Activated CD4-positive, alpha-beta T cell treated with anti-CD3 and anti-CD28 coated beads for 36 hours (primary cell): ENCODE measurements around the gene HEXD. TPM values are rescaled to one million over a fixed set of nuclear protein-coding genes. Genes with fewer than 3 reads are reported as not detected.

Experiments
- ATAC-seq: fragments of 200-7000 bp; cut with Tn5 transposase; one replicate; pipeline ENCODE4 v1.10.0; 2021; ENCODE audit warnings: mild to moderate bottlenecking, moderate library complexity
- CTCF ChIA-PET: fragments of 350-600 bp; sonication (Branson Sonifier 250); formaldehyde crosslinking; loops from one replicate; lab custom pipeline; 2021; ENCODE audit warnings: antibody characterized with exemption; lab: Charles Lee
- POLR2A ChIA-PET: fragments of 350-600 bp; sonication (Branson Sonifier 250); formaldehyde crosslinking; loops from one replicate; lab custom pipeline; 2021; ENCODE audit warnings: antibody characterized with exemption, inconsistent platforms; lab: Charles Lee
- DNase-seq: peaks from one replicate; pipeline ENCODE4 v3.0.0-alpha.2; 2020
- H3K27ac Mint-ChIP-seq: one replicate; pipeline ENCODE4 v1.8.0; 2021; ENCODE audit warnings: mixed read lengths
- H3K27me3 Mint-ChIP-seq: one replicate; pipeline ENCODE4 v1.8.0; 2021; ENCODE audit warnings: mixed read lengths
- H3K36me3 Mint-ChIP-seq: one replicate; pipeline ENCODE4 v1.8.0; 2021; ENCODE audit warnings: low read depth, mixed read lengths
- H3K4me1 Mint-ChIP-seq: one replicate; pipeline ENCODE4 v1.8.0; 2021; ENCODE audit warnings: mixed read lengths
- H3K4me3 Mint-ChIP-seq: one replicate; pipeline ENCODE4 v1.8.0; 2021; ENCODE audit warnings: mild to moderate bottlenecking, moderate library complexity, mixed read lengths
- H3K9me3 Mint-ChIP-seq: one replicate; pipeline ENCODE4 v1.8.0; 2021; ENCODE audit warnings: low read depth, mixed read lengths
- intact Hi-C, 2 experiments: fragments of 100-400 bp; cut with DNase I in 1 of 2; cut with micrococcal nuclease in 1 of 2; formaldehyde crosslinking; loops; one replicate each; pipeline versions ENCODE4 v1.14.2 to v1.15.1; 2022 to 2024; cut with DNase I, micrococcal nuclease
- total RNA-seq, 2 experiments: library from RNA; stranded (reverse); gene quantifications; one replicate each; pipeline ENCODE4 v1.2.3, GENCODE V29; 2021

Gene HEXD
- total RNA-seq, 2 experiments from 2014 or later: 23.3 to 26.0 TPM

GRCh38 chr17:82384051-82384729 is 34.0 kb upstream of the HEXD start:
- ATAC-seq: no peak
- Mint-ChIP-seq H3K36me3 (no peaks in the 10 kb centered on the region), H3K4me3 (no peak overlapping the region), H3K27ac (no peak overlapping the region), H3K9me3 (no peaks in the 10 kb centered on the region), H3K27me3 (peaks cover 15% of the 10 kb centered on the region), H3K4me1 (peaks cover 3% of the 10 kb centered on the region)
- POLR2A ChIA-PET: no interaction called here
- intact Hi-C loops: no loop called here
- CTCF ChIA-PET: no interaction called here
- no peak for DNase-seq

GRCh38 chr17:82384730-82385481 is 33.2 kb upstream of the HEXD start:
- Mint-ChIP-seq H3K9me3 (no peaks in the 10 kb centered on the region), H3K4me3 (no peak overlapping the region), H3K27ac (no peak overlapping the region), H3K36me3 (no peaks in the 10 kb centered on the region), H3K4me1 (peaks cover 2% of the 10 kb centered on the region), H3K27me3 (peaks cover 12% of the 10 kb centered on the region)
- POLR2A ChIA-PET: interaction anchor here (0.6 kb wide), 1 partner anchor 442 kb away, joined by 7 read pairs; no protein-coding TSS in a partner anchor
- ATAC-seq (no peak), DNase-seq (no peak)
- CTCF ChIA-PET: no interaction called here
- intact Hi-C loops: no loop called here

DNA sequence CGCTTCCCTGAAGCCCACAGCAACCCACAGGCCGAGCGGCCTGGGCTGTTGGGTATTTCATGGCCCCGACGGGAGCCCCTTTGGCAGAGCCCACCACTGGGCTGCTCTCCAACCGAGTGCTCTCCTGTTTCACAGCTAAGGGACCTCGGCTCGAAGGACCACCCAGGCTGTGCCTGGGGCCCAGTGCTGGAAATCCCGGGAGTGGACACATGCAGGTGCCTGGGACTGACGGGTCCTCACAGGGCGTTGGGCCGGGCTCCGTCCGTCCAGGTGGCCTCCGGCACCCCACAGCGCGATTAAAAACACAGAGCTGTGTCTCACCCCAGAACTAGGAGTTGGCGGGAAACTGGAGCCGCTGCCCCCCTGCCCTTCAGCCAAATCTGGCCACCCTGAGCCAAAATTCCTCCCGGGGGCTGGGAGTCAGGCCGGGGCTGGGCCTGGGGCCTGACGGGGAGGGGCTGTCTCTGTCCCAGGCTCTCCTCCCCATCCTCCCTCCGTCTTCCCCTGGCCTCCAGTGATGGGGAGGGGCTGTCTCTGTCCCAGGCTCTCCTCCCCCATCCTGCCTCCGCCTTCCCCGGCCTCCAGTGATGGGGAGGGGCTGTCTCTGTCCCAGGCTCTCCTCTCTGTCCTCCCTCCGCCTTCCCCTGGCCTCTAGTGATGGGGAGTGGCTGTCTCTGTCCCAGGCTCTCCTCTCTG is 32.4 kb upstream of the HEXD start:
- no peak for DNase-seq
- POLR2A ChIA-PET: interaction anchor here (0.6 kb wide), 1 partner anchor 441 kb away, joined by 7 read pairs; no protein-coding TSS in a partner anchor
- intact Hi-C loops: no loop called here

DNA sequence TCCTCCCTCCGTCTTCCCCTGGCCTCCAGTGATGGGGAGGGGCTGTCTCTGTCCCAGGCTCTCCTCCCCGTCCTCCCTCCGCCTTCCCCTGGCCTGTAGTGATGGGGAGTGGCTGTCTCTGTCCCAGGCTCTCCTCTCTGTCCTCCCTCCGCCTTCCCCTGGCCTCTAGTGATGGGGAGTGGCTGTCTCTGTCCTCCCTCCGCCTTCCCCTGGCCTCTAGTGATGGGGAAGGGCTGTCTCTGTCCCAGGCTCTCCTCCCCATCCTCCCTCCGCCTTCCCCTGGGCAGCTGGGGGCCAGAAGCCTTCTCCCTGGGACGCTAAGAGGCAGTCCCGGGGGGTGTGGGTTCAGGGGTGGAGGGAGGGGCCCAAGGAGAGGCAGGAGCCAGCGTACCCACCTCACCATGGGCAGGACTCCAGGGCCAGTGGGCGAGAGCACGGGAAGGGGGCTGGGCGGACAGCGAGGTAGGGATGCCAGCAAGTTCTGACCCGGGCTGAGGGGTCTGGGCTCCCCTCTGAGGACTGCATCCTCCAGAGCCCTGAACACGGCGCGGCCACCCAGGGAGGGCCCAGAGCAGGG is 31.8 kb upstream of the HEXD start:
- ChIA-PET CTCF (no interaction called here), POLR2A (no interaction called here)
- H3K9me3 Mint-ChIP-seq: no peaks in the 10 kb centered on the region
- no peaks in the 10 kb centered on the region for H3K36me3 Mint-ChIP-seq
- H3K4me1 Mint-ChIP-seq: no peaks in the 10 kb centered on the region
- intact Hi-C loops: no loop called here
- no peak for ATAC-seq
- no peak overlapping the region for H3K27ac Mint-ChIP-seq
- DNase-seq: no peak
- peaks cover 6% of the 10 kb centered on the region for H3K27me3 Mint-ChIP-seq
- H3K4me3 Mint-ChIP-seq: no peak overlapping the region

More for the DNA sequence above, 32.4 kb upstream of the HEXD start:
- no peaks in the 10 kb centered on the region for H3K36me3 Mint-ChIP-seq
- H3K27ac Mint-ChIP-seq: no peak overlapping the region
- no peaks in the 10 kb centered on the region for H3K4me1 Mint-ChIP-seq
- no peaks in the 10 kb centered on the region for H3K9me3 Mint-ChIP-seq
- ATAC-seq: no peak
- no peak overlapping the region for H3K4me3 Mint-ChIP-seq
- peaks cover 9% of the 10 kb centered on the region for H3K27me3 Mint-ChIP-seq
- CTCF ChIA-PET: no interaction called here

DNA sequence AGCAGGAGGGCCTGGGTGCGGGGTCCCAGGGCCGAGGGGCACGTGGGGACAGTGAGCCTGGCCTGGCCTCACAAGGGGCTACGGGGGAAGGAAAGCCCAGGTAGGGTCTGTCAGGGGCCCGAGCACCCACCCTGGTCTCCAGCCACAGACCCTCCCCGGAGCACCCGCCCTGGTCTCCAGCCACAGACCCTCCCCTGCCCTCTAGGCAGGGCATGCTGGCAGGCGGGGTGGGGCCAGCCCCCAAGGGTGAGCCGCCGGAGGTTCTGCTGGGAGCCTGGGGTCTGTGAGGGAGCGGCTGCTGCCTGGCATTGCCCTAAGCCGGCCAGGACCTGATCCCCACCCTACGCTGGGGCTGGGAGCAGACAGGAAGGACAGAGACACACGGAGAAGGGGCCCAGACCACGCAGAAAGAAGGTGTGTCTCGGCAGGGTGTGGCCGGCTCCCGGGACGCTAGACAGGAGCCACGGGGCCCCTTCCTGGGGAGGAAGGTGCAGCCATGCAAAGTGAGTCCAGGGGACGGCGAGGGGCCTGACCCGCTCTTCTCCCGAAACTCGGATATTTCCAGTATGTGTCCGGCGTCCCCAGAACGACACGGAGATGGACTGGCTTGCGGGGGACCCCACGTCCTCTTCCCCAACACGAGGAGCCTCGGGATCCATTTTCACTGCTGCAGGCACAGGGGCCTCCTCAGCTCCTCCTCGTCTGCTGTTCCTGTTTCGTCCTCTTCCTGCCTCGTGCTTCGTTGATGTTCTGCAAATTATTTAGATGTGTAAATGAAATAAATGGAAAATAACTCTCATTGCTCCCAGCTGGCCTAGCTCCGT is 31.1 kb upstream of the HEXD start:
- ChIA-PET CTCF (no interaction called here), POLR2A (no interaction called here)
- Mint-ChIP-seq H3K9me3 (no peaks in the 10 kb centered on the region), H3K27ac (no peak overlapping the region), H3K4me1 (no peaks in the 10 kb centered on the region), H3K36me3 (no peaks in the 10 kb centered on the region), H3K27me3 (peaks cover 2% of the 10 kb centered on the region), H3K4me3 (no peak overlapping the region)
- DNase-seq (no peak), ATAC-seq (no peak)
- intact Hi-C loops: no loop called here

GRCh38 chr17:82387705-82388106 is 30.4 kb upstream of the HEXD start:
- no peaks in the 10 kb centered on the region for H3K4me1 Mint-ChIP-seq
- ChIA-PET CTCF (no interaction called here), POLR2A (no interaction called here)
- DNase-seq (no peak), ATAC-seq (no peak)
- intact Hi-C loops: no loop called here
- H3K27me3 Mint-ChIP-seq: peaks cover 2% of the 10 kb centered on the region
- no peaks in the 10 kb centered on the region for H3K36me3 Mint-ChIP-seq
- H3K4me3 Mint-ChIP-seq: no peak overlapping the region
- no peaks in the 10 kb centered on the region for H3K9me3 Mint-ChIP-seq
- no peak overlapping the region for H3K27ac Mint-ChIP-seq

DNA sequence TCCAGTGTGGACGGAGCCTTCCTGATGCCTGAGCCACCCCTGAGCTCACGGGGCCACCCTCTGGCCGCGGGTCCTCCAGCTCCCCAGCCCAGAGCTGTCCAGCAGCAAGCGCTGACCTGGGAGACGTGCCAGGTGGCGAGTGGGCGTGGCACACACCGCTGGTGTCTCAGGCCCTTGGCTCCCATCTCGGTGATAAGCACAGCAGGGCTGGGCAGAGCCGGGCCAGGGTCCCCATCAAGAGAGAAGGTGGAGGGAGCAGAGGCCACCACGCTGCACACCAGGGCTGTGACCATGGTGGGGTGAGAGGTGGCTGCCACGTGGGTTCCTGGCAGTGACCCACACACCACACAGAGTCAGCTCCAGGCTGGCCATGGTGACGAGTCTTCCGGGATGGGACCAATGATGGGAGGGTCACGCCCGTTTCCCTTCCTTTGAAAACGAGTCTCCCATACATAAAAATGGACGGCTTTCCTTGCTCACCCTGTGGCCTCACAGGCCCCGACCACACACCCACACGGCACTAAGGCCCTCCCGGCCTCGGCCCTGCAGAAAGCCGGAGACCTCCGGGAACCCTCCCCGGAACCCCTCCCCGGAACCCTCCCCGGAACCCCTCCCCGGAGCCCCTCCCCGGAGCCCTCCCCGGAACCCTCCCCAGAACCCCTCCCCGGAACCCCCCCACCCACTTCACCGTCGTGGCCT is 29.8 kb upstream of the HEXD start:
- H3K27me3 Mint-ChIP-seq: peaks cover 2% of the 10 kb centered on the region
- ATAC-seq (no peak), DNase-seq (no peak)
- no peaks in the 10 kb centered on the region for H3K36me3 Mint-ChIP-seq
- intact Hi-C loops: no loop called here
- ChIA-PET CTCF (no interaction called here), POLR2A (no interaction called here)
- H3K4me3 Mint-ChIP-seq: no peak overlapping the region
- no peaks in the 10 kb centered on the region for H3K4me1 Mint-ChIP-seq
- no peaks in the 10 kb centered on the region for H3K9me3 Mint-ChIP-seq
- H3K27ac Mint-ChIP-seq: no peak overlapping the region

DNA sequence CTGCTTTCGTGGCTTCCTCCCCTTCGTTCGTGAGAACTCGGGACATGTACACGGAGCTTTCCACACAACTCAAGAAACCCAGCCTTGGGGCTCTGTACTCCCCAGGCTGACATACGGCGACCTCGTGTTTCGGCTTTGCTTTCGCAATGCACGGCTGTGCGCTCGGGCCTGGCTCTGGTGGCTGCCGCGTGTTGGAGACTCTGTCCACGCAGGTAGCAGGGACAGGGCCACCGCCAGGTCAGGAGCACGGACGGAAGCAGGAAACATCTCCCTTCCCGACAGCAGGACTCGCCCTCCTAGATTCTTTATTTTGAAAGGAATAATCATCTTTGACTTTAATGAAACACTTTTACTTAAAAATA is 29.2 kb upstream of the HEXD start:
- DNase-seq: no peak

DNA sequence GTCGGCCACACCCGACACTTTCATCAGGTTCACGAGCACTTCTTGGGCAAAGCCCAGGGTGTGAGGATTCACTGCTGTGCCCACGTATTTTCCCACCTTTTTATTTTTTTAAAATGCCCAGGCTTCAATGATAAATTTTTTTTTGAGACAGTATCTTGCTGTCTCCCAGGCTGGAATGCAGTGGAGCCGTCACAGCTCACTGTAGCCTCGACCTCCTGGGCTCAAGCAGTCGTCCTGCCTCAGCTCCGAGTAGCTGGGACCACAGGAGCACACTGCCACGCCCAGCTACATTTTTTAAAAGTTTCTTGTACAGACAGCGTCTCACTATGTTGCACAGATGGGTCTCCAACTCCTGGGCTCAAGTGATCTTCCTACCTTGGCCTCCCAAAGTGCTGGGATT is 28.8 kb upstream of the HEXD start:
- H3K4me1 Mint-ChIP-seq: no peaks in the 10 kb centered on the region
- ChIA-PET CTCF (interaction anchor here (0.5 kb wide), 1 partner anchor 728 kb away, joined by 3 read pairs; no protein-coding TSS in a partner anchor), POLR2A (no interaction called here)
- ATAC-seq: no peak
- no peaks in the 10 kb centered on the region for H3K27me3 Mint-ChIP-seq
- H3K27ac Mint-ChIP-seq: no peak overlapping the region
- intact Hi-C loops: no loop called here
- H3K4me3 Mint-ChIP-seq: no peak overlapping the region
- H3K9me3 Mint-ChIP-seq: no peaks in the 10 kb centered on the region
- no peak for DNase-seq
- H3K36me3 Mint-ChIP-seq: peaks cover 4% of the 10 kb centered on the region

More for the DNA sequence above, 29.2 kb upstream of the HEXD start:
- Mint-ChIP-seq H3K27me3 (no peaks in the 10 kb centered on the region), H3K9me3 (no peaks in the 10 kb centered on the region), H3K4me3 (no peak overlapping the region), H3K27ac (no peak overlapping the region), H3K4me1 (no peaks in the 10 kb centered on the region), H3K36me3 (peaks cover 2% of the 10 kb centered on the region)
- intact Hi-C loops: no loop called here
- ChIA-PET POLR2A (no interaction called here), CTCF (interaction anchor here (0.5 kb wide), 1 partner anchor 728 kb away, joined by 3 read pairs; no protein-coding TSS in a partner anchor)
- no peak for ATAC-seq

DNA sequence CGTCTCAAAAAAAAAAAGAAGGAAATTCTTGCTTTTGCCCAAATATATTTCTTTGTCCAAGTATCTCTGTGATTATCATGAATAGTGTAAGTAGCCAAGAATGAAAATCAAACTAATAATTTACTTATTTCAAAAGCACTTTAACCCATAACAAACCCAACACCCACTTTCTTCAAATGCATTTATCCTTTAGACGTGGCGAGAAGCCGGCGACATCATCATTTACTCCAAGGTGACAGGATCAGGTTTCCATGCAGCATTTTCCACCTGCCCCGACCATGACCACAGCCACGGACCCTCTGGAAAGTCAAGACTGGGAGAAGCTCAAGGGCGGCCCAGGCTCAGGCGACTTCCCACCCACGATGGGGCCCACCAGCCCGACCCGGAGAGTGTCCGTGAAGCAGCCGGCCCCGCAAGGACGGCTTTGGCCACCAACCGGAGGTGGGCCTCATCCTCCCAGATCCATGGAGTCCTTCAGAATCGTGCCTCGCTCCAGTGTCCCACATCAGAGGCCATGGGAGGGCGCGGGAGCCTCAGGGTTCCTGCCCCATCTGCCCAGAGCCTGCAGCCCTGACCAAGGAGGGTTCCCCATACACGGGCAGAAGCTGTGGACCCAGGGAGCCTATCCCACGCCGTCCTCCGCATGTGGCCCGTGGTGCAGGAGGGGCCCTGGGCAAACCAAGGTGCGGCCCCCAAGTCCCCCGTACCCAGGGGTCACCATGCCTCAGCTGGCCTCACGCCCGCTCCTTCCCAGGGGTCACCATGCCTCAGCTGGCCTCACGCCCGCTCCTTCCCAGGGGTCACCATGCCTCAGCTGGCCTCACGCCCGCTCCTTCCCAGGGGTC is 27.9 kb upstream of the HEXD start:
- no peaks in the 10 kb centered on the region for H3K27me3 Mint-ChIP-seq
- no peak overlapping the region for H3K4me3 Mint-ChIP-seq
- DNase-seq (no peak), ATAC-seq (no peak)
- no peak overlapping the region for H3K27ac Mint-ChIP-seq
- intact Hi-C loops: no loop called here
- no peaks in the 10 kb centered on the region for H3K4me1 Mint-ChIP-seq
- ChIA-PET CTCF (no interaction called here), POLR2A (no interaction called here)
- H3K36me3 Mint-ChIP-seq: peaks cover 8% of the 10 kb centered on the region
- no peaks in the 10 kb centered on the region for H3K9me3 Mint-ChIP-seq
